Measurements from ENCODE around the gene FSCB. TPM values are rescaled to one million over a fixed set of nuclear protein-coding genes. Genes with fewer than 3 reads are reported as not detected.

The FSCB gene
- total and polyA plus RNA-seq, 2 of the 4 experiments (the other 2 are of a cell fraction), result under 0.01 TPM; not detected in 1

DNA sequence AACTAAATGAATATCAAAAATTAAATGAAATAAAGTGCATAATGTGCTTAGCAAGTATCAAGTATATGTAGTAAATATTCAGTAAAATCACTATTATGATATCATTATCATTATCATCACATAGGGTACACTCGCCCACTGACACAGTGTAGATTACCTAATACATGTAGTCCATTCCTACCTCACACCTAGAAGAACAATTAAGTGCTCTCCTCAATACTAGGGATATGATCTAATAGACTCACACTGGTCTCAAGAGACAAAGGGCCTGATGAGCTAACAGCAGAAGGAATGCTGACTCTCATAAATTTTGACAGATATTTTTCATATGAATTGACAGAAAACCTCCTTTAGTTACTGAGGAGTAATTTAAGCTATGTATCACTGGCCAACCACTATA is 29.1 kb downstream of the FSCB start:
- Histone ChIP-seq H2BK5ac (ENCODE audit: low read depth, low read length, poor library complexity, severe bottlenecking) (no peak overlapping the region), H2BK15ac (ENCODE audit: low read depth, low read length) (no peak overlapping the region), H3K4me3 (ENCODE audit: insufficient read depth, low read depth, low read length) (no peak overlapping the region), H3K4ac (ENCODE audit: low read depth, low read length) (no peak overlapping the region), H2AFZ (replicated peaks; ENCODE audit: low read length, poor library complexity) (no peak overlapping the region), H3K23ac (ENCODE audit: low read depth, low read length) (no peak overlapping the region), H3K14ac (replicated peaks; ENCODE audit: low read depth, low read length) (no peak overlapping the region), H3K79me1 (ENCODE audit: low read depth in 1 of 2, low read length in 2 of 2) (no peaks in the 10 kb centered on the region), H2BK20ac (ENCODE audit: low read depth, low read length) (no peak overlapping the region), H3K9me1 (ENCODE audit: insufficient read depth, low read length) (no peaks in the 10 kb centered on the region), H2AK5ac (ENCODE audit: low read depth, low read length) (no peak overlapping the region), H4K5ac (ENCODE audit: low read depth, low read length) (no peak overlapping the region), H3K9me3 (ENCODE audit: control insufficient read depth, insufficient read depth, low read length) (no peaks in the 10 kb centered on the region), H4K91ac (ENCODE audit: insufficient read depth, low read depth, low read length) (no peak overlapping the region), H3K27me3 (ENCODE audit: control insufficient read depth, insufficient read depth, low read length) (no peaks in the 10 kb centered on the region), H4K20me1 (ENCODE audit: insufficient read depth, low read length) (no peaks in the 10 kb centered on the region), H3K4me2 (ENCODE audit: low read depth, low read length) (no peak overlapping the region), H4K8ac (ENCODE audit: low read depth in 2 of 2, low read length in 2 of 2) (no peak overlapping the region), H2BK120ac (ENCODE audit: low read depth, low read length) (no peak overlapping the region), H3K4me1 (ENCODE audit: control insufficient read depth, insufficient read depth, low read length) (no peaks in the 10 kb centered on the region), H3K18ac (ENCODE audit: low read depth, low read length) (no peak overlapping the region), H3K9ac (ENCODE audit: low read depth, low read length) (no peak overlapping the region), H2AK9ac (replicated peaks; ENCODE audit: low read depth, low read length, poor library complexity) (no peak overlapping the region), H3K56ac (ENCODE audit: extremely low read depth, insufficient read depth, low read length) (no peak overlapping the region), H3K27ac (ENCODE audit: insufficient read depth, low read length) (no peak overlapping the region), H3K36me3 (ENCODE audit: control insufficient read depth, insufficient read depth, low read length) (no peaks in the 10 kb centered on the region)
- no peak for ATAC-seq (ENCODE audit: low read depth)
- DNase-seq, result no peak
- CTCF ChIA-PET, result no interaction called here
- POLR2A ChIA-PET (ENCODE audit: unreplicated experiment), result no interaction called here
- WGBS, 2 experiments (ENCODE audit: extremely low coverage in 2 of 2, insufficient read length in 1 of 2), result no CpG with 5 or more reads among the region's 1 CpG
- BruUV-seq (replicated peaks), result no TSS peak
- in situ Hi-C loops (cut with MboI; ENCODE audit: low sequenced_read_pairs), result no loop called here
- TF ChIP-seq MAFK (IDR thresholded peaks at IDR 0.05; ENCODE audit: low read depth, low read length), result 0 out of 2 replicates have a peak, but pooled peaks have one; percentile 13
- no peak for TF ChIP-seq POLR2A (IDR thresholded peaks at IDR 0.05; ENCODE audit: low read depth, low read length)
- dilution Hi-C loops (cut with HindIII; ENCODE audit: low sequenced_read_pairs, unreplicated experiment), result no loop called here
- intact Hi-C loops (cut with micrococcal nuclease), result no loop called here

Data from IMR-90 (cell line).